ENCODE data around the gene MEGF11.
A peak's percentile ranks its signal among the peaks of the same experiment; 100 is the strongest.

The MEGF11 gene

GRCh38 chr15:66237513-66238235, 15.9 kb downstream of the MEGF11 start:
- ChIA-PET CTCF (no interaction called here), POLR2A (no interaction called here)
- DNase-seq (ENCODE audit: extremely low spot score): no peak
- TF ChIP-seq FOXM1 (IDR thresholded peaks at IDR 0.05; ENCODE audit: borderline replicate concordance): no peak
- no peak for TF ChIP-seq L3MBTL2 (conservative IDR thresholded peaks at IDR 0.05)
- no peak for TF ChIP-seq SUZ12 (IDR thresholded peaks at IDR 0.05)
- no peak for TF ChIP-seq FOXA1 (IDR thresholded peaks at IDR 0.05)
- TF ChIP-seq TARDBP (IDR thresholded peaks at IDR 0.05): no peak
- TF ChIP-seq ARNT (IDR thresholded peaks at IDR 0.05): no peak
- TF ChIP-seq ZNF384 (IDR thresholded peaks at IDR 0.05): no peak
- no peak for TF ChIP-seq SP1 (IDR thresholded peaks at IDR 0.05)
- no peak for TF ChIP-seq FOXK2 (IDR thresholded peaks at IDR 0.05)
- no peak for TF ChIP-seq CTBP1 (IDR thresholded peaks at IDR 0.05; ENCODE audit: borderline replicate concordance)
- no peak for TF ChIP-seq ELF4 (IDR thresholded peaks at IDR 0.05)
- no peak for TF ChIP-seq BHLHE40 (IDR thresholded peaks at IDR 0.05; ENCODE audit: borderline replicate concordance)
- TF ChIP-seq NFRKB (IDR thresholded peaks at IDR 0.05): no peak

- ChIA-PET CTCF (no interaction called here), POLR2A (no interaction called here)
- DNase-seq (ENCODE audit: extremely low spot score): no peak
- TF ChIP-seq PKNOX1 (IDR thresholded peaks at IDR 0.05): no peak
- no peak for TF ChIP-seq HDGF (IDR thresholded peaks at IDR 0.05; ENCODE audit: borderline replicate concordance)
- no peak for TF ChIP-seq LEF1 (IDR thresholded peaks at IDR 0.05; ENCODE audit: borderline replicate concordance)
- no peak for TF ChIP-seq CTBP1 (IDR thresholded peaks at IDR 0.05; ENCODE audit: borderline replicate concordance)
- TF ChIP-seq BHLHE40 (IDR thresholded peaks at IDR 0.05; ENCODE audit: borderline replicate concordance): no peak
- TF ChIP-seq SUZ12 (IDR thresholded peaks at IDR 0.05): no peak
These were observed 16.7 kb downstream of the MEGF11 start for GRCh38 chr15:66236806-66237375.

GRCh38 chr15:66235866-66236265, 17.7 kb downstream of the MEGF11 start:
- CTCF ChIA-PET: no interaction called here
- POLR2A ChIA-PET: no interaction called here

GRCh38 chr15:66234798-66235197, 18.8 kb downstream of the MEGF11 start:
- ChIA-PET CTCF (interaction anchor here (0.6 kb wide), 1 partner anchor 223 kb away, joined by 3 read pairs; no protein-coding TSS in a partner anchor), POLR2A (no interaction called here)
- DNase-seq (ENCODE audit: extremely low spot score): no peak
- no peak for TF ChIP-seq PKNOX1 (IDR thresholded peaks at IDR 0.05)
- TF ChIP-seq L3MBTL2 (conservative IDR thresholded peaks at IDR 0.05): no peak
- TF ChIP-seq TARDBP (IDR thresholded peaks at IDR 0.05): no peak
- TF ChIP-seq ELF4 (IDR thresholded peaks at IDR 0.05): no peak
- no peak for TF ChIP-seq LEF1 (IDR thresholded peaks at IDR 0.05; ENCODE audit: borderline replicate concordance)
- TF ChIP-seq CTBP1 (IDR thresholded peaks at IDR 0.05; ENCODE audit: borderline replicate concordance): no peak
- TF ChIP-seq ZNF384 (IDR thresholded peaks at IDR 0.05): no peak
- no peak for TF ChIP-seq FOXM1 (IDR thresholded peaks at IDR 0.05; ENCODE audit: borderline replicate concordance)
- no peak for TF ChIP-seq NFRKB (IDR thresholded peaks at IDR 0.05)
- no peak for TF ChIP-seq FOXK2 (IDR thresholded peaks at IDR 0.05)
- TF ChIP-seq BHLHE40 (IDR thresholded peaks at IDR 0.05; ENCODE audit: borderline replicate concordance): no peak
- no peak for TF ChIP-seq ARNT (IDR thresholded peaks at IDR 0.05)
- TF ChIP-seq HDGF (IDR thresholded peaks at IDR 0.05; ENCODE audit: borderline replicate concordance): no peak
- TF ChIP-seq SUZ12 (IDR thresholded peaks at IDR 0.05): no peak
- TF ChIP-seq SP1 (IDR thresholded peaks at IDR 0.05): no peak

More at GRCh38 chr15:66235866-66236265, 17.7 kb downstream of the MEGF11 start:
- no peak for DNase-seq (ENCODE audit: extremely low spot score)
- TF ChIP-seq FOXK2 (IDR thresholded peaks at IDR 0.05): no peak
- TF ChIP-seq FOXA1 (IDR thresholded peaks at IDR 0.05): no peak
- no peak for TF ChIP-seq ELF4 (IDR thresholded peaks at IDR 0.05)
- TF ChIP-seq PKNOX1 (IDR thresholded peaks at IDR 0.05): no peak
- TF ChIP-seq HDGF (IDR thresholded peaks at IDR 0.05; ENCODE audit: borderline replicate concordance): no peak
- no peak for TF ChIP-seq L3MBTL2 (conservative IDR thresholded peaks at IDR 0.05)
- TF ChIP-seq SP1 (IDR thresholded peaks at IDR 0.05): no peak
- TF ChIP-seq ARNT (IDR thresholded peaks at IDR 0.05): no peak

- TF ChIP-seq FOXM1 (IDR thresholded peaks at IDR 0.05; ENCODE audit: borderline replicate concordance) (no peak), L3MBTL2 (conservative IDR thresholded peaks at IDR 0.05) (no peak)
- POLR2A ChIA-PET: interaction anchor here (1.3 kb wide), 1 partner anchor 61 kb away, joined by 4 read pairs; no protein-coding TSS in a partner anchor
- peak; percentile 45 for DNase-seq (ENCODE audit: extremely low spot score)
- CTCF ChIA-PET: no interaction called here
These were observed 19.8 kb downstream of the MEGF11 start for GRCh38 chr15:66233487-66234415.

GRCh38 chr15:66232267-66232625, 21.3 kb downstream of the MEGF11 start:
- CTCF ChIA-PET: no interaction called here
- DNase-seq (ENCODE audit: extremely low spot score): no peak

More at GRCh38 chr15:66232267-66232625, 21.3 kb downstream of the MEGF11 start:
- TF ChIP-seq FOXK2 (IDR thresholded peaks at IDR 0.05): no peak
- no peak for TF ChIP-seq FOXM1 (IDR thresholded peaks at IDR 0.05; ENCODE audit: borderline replicate concordance)
- TF ChIP-seq HDGF (IDR thresholded peaks at IDR 0.05; ENCODE audit: borderline replicate concordance): no peak
- TF ChIP-seq SUZ12 (IDR thresholded peaks at IDR 0.05): no peak
- no peak for TF ChIP-seq CTBP1 (IDR thresholded peaks at IDR 0.05; ENCODE audit: borderline replicate concordance)
- POLR2A ChIA-PET: interaction anchor here (0.6 kb wide), 1 partner anchor 153 kb away, joined by 4 read pairs; no protein-coding TSS in a partner anchor
